ENCODE results near the gene HBD. TPM values are rescaled to one million over a fixed set of nuclear protein-coding genes. Genes with fewer than 3 reads are reported as not detected.

The HBD gene
- total and polyA plus RNA-seq, 11 donors: 4.2 TPM; not detected in 10

GRCh38 chr11:5235364-5236095 is 1.2 kb upstream of the HBD start:
- no peak overlapping the region for H3K4me3 ChIP-seq
- peaks cover 0 to 3% (median 0%) of the 10 kb centered on the region in 9 donors for H3K27me3 ChIP-seq
- TF ChIP-seq CTCF (IDR thresholded peaks at IDR 0.05) (no peak), POLR2A (IDR thresholded peaks at IDR 0.05) (no peak)
- H3K4me1 ChIP-seq: no peaks in the 10 kb centered on the region
- intact Hi-C loops (cut with DNase I): no loop called here
- H3K36me3 ChIP-seq: no peaks in the 10 kb centered on the region
- H3K9me3 ChIP-seq: no peaks in the 10 kb centered on the region
- DNase-seq (no peak), ATAC-seq (no peak)
- 83 to 88% (median 86%) methylated on average over 5 of the region's 5 CpGs for WGBS, 4 donors
- no peak overlapping the region for H3K27ac ChIP-seq

DNA sequence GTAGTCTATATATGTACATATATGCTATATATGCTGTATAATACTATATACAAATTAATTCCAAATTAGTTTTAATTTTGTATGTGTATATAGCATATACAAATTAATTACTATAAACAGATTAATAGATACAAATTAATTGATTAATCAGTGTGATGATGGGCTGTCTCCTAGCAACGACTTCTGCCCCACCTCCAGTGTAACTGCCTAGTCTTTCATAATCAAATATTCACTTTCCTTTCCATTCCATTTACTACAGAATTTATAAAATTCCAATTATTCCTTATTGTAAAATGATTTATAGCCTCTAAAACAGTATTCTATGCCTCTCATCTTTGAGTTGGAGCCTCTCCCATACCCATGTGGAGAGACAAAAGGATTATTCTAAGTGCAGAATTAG is 976 bp downstream of the HBD start:
- H3K9me3 ChIP-seq: no peaks in the 10 kb centered on the region
- no peak for DNase-seq
- no peak overlapping the region for H3K27ac ChIP-seq
- H3K27me3 ChIP-seq: peaks cover 0 to 3% (median 0%) of the 10 kb centered on the region in 9 donors
- no peak overlapping the region for H3K4me3 ChIP-seq
- no peak for ATAC-seq
- TF ChIP-seq POLR2A (IDR thresholded peaks at IDR 0.05) (no peak), CTCF (IDR thresholded peaks at IDR 0.05) (no peak)
- no peaks in the 10 kb centered on the region for H3K36me3 ChIP-seq
- 71 to 81% (median 76%) methylated on average over 1 of the region's 1 CpG for WGBS, 4 donors
- intact Hi-C loops (cut with DNase I): no loop called here
- H3K4me1 ChIP-seq: no peaks in the 10 kb centered on the region

- WGBS, 4 donors: 90 to 100% (median 94%) methylated on average over 2 of the region's 2 CpGs
- H3K4me1 ChIP-seq: no peaks in the 10 kb centered on the region
- peaks cover 0 to 3% (median 0%) of the 10 kb centered on the region in 9 donors for H3K27me3 ChIP-seq
- no peak overlapping the region for H3K4me3 ChIP-seq
- no peaks in the 10 kb centered on the region for H3K36me3 ChIP-seq
- intact Hi-C loops (cut with DNase I): no loop called here
- no peak for ATAC-seq
- no peak overlapping the region for H3K27ac ChIP-seq
- no peak for TF ChIP-seq POLR2A (IDR thresholded peaks at IDR 0.05)
- TF ChIP-seq CTCF (IDR thresholded peaks at IDR 0.05): no peak
- no peak for DNase-seq
- no peaks in the 10 kb centered on the region for H3K9me3 ChIP-seq
Observed at GRCh38 chr11:5232821-5233220, 1.5 kb downstream of the HBD start.

- WGBS, 4 donors: 59 to 72% (median 65%) methylated on average over 3 of the region's 3 CpGs
- no peak for TF ChIP-seq CTCF (IDR thresholded peaks at IDR 0.05)
- TF ChIP-seq POLR2A (IDR thresholded peaks at IDR 0.05): no peak
Observed at GRCh38 chr11:5232176-5232575, 2.1 kb downstream of the HBD start.

More at GRCh38 chr11:5232176-5232575, 2.1 kb downstream of the HBD start:
- DNase-seq: no peak
- no peak overlapping the region for H3K27ac ChIP-seq
- no peaks in the 10 kb centered on the region for H3K9me3 ChIP-seq
- no peak for ATAC-seq
- intact Hi-C loops (cut with DNase I): no loop called here
- no peaks in the 10 kb centered on the region for H3K36me3 ChIP-seq
- H3K4me1 ChIP-seq: no peaks in the 10 kb centered on the region
- H3K27me3 ChIP-seq: peaks cover 0 to 3% (median 0%) of the 10 kb centered on the region in 9 donors
- no peak overlapping the region for H3K4me3 ChIP-seq

Measured in heart left ventricle (tissue), 16 donors.